C4-2B (cell line): ENCODE results near the gene FAM53B.
"Not testable (repeated sequence)": the region's sequence is repeated elsewhere in the genome, so short reads cannot be mapped to it uniquely, and the experiment has no call there.

Experiments used
- H3K27ac ChIP-seq: fragments of 450-650 bp; 2 replicates; pipeline ENCODE4 v1.5.1; 2017
- CTCF ChIP-seq: fragments of 450-650 bp; conservative IDR thresholded peaks from 2 replicates; pipeline ENCODE4 v1.5.1; 2017; ENCODE audit warnings: mild to moderate bottlenecking
- ZFX ChIP-seq: fragments of 450-650 bp; IDR thresholded peaks from 2 replicates; pipeline ENCODE4 v1.6.1; 2017

FAM53B gene

DNA sequence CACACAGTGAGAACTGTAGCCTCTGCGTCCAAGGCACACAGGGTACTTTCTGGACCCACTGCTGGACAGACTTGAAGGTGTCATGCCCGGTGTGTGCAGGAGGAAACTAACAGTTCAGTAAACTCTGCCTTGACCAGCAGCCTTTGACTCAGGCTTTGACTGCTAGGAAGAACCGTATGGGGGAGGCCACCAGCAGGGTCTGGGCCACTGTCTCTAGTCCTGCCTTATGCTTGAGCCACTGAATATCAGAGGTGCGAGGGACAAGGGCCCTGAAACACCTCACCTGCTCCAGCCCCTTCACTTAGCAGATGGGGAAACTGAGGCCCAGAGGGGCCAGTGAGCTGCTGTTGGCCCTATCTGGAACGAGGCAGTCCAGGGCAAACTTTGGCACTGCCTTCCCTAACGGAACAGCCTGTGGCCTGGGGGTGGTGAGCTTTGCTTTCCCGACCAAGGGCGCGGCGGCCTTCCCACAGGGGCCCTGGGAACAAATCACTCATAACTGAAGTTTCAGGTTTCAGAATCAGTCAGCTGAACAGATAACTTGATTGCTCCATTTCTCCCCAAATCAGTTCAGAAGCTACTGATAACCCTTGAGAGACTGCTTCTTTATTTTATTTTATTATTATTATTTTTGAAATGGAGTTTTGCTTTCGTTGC, 130.0 kb downstream of the FAM53B start:
- TF ChIP-seq CTCF (no peak), ZFX (no peak)
- no peak overlapping the region for H3K27ac ChIP-seq

GRCh38 chr10:124612611-124613498, 131.3 kb downstream of the FAM53B start:
- H3K27ac ChIP-seq = no peak overlapping the region
- TF ChIP-seq CTCF (no peak), ZFX (no peak)

DNA sequence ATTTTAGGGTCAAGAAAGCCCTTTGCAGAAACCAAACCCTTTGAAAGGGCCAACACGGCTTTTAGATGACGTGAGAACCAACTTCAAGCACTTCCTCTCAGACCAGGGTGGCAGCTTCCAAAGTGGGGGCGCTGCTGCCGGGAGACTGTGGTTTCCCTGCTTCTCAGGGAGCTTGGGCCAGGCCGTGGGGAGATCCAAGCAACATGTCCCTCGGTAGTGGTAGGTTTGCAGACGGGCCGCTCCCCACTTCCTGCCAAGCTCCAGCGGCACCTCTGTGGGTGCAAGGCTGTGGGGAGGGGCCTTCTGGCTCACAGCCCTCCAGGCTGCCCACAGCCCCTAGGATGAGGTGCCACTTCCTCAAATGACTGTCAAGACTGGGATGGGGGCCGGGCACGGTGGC, 132.4 kb downstream of the FAM53B start:
- H3K27ac ChIP-seq = no peak overlapping the region
- no peak for TF ChIP-seq CTCF
- no peak for TF ChIP-seq ZFX

- not testable (repeated sequence) for H3K27ac ChIP-seq
These were observed 133.3 kb downstream of the FAM53B start for GRCh38 chr10:124610851-124611250.

- H3K27ac ChIP-seq = not testable (repeated sequence)
These were observed 134.0 kb downstream of the FAM53B start for GRCh38 chr10:124610186-124610585.

DNA sequence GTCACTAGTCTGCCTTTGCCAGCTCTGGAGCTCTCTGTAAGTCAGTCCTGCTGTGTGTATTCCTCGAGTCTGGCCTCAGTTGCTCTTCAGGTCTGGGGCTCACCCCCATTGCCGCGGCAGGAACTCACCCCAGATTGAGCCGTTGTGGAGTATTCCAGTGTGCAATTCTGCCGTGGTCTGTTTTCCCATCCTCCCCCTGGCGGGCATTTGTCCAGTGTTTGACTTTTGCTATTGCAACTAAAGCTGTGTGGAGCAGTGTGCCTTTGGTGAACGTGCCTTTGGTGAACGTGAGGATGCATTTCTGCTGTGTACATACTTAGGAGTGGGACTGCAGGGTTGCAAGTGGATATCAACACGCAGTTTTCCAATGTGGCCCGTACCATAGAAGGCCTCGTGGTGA, 134.5 kb downstream of the FAM53B start:
- TF ChIP-seq ZFX (no peak), CTCF (no peak)
- H3K27ac ChIP-seq = no peak overlapping the region

GRCh38 chr10:124608093-124608721, 136.0 kb downstream of the FAM53B start:
- TF ChIP-seq ZFX = no peak
- TF ChIP-seq CTCF = no peak
- H3K27ac ChIP-seq = no peak overlapping the region

DNA sequence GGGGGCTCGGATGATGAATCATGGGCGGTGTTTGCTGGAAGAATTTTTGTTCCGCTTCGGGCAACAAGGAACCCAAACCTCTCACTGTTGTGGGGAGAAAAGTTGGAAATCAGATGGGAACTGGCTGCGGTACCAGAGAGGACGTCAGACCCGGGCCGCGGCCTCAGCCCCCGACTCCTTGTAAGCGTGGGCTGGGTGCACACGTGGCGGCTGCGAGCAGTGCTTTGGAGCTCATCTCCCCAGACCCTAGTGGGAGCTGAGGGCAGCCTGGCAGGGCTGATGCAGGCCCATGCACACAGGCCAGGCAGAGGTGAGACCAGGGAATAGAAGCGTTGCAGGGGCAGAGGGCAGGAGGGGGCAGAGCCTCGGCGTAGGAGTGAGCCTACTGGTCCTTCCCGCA, 136.5 kb downstream of the FAM53B start:
- H3K27ac ChIP-seq = no peak overlapping the region
- TF ChIP-seq CTCF (no peak), ZFX (no peak)
